Activated CD8-positive, alpha-beta memory T cell treated with anti-CD3 and anti-CD28 coated beads, Interleukin-2, amount 50 U/mL, for 4 hours (primary cell): ENCODE data around the gene CES2.
A peak's percentile ranks its signal among the peaks of the same experiment; 100 is the strongest.
"Not testable (repeated sequence)": the region's sequence is repeated elsewhere in the genome, so short reads cannot be mapped to it uniquely, and the experiment has no call there.

Source experiments
- DNase-seq: peaks from one replicate; pipeline ENCODE4 v3.0.0-alpha.2; 2020

Gene CES2

DNA sequence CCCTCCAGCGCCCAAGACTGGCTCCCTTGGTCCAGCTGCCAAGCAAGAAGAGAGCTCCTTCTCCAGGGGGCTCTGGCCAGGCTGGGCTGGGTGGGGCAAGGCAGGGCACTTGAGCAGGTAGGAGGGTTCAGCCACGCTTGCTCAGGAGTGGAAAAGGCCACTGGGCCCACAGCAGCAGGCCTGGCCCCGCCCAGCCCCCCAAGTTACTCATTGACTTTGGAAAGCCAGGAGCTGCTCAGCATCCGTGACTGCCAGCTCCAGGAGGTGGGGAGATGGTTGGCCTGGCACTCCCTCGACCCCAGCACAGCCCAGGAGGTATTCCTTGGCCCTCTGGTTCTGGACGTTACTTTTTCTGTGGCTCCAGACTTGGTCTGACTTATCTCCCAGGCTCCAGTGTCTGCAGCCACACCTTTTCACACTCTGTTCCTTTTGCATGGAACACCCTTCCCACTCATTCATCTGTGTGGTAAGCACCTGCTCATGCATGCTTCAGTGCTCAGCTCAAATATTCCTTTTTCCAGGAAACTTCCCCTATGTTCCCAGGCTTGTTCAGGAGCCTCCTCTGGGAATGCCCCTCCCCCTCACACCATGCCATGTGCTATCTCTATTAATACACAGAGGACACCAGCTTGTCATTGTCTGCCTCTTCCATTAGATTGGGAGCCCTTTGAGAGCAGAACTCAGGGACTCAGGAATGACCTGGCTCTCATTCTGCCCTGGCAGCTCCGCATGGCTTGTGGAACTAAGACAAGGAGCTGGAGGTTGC, 16.3 kb upstream of the CES2 start, which contains the start of gene CDH16:
CDH16 (minus strand) TSS at position 83 of the 766 bp plus-strand sequence. CDS start 820 bp downstream, outside the sequence.
- DNase-seq, result no peak

DNA sequence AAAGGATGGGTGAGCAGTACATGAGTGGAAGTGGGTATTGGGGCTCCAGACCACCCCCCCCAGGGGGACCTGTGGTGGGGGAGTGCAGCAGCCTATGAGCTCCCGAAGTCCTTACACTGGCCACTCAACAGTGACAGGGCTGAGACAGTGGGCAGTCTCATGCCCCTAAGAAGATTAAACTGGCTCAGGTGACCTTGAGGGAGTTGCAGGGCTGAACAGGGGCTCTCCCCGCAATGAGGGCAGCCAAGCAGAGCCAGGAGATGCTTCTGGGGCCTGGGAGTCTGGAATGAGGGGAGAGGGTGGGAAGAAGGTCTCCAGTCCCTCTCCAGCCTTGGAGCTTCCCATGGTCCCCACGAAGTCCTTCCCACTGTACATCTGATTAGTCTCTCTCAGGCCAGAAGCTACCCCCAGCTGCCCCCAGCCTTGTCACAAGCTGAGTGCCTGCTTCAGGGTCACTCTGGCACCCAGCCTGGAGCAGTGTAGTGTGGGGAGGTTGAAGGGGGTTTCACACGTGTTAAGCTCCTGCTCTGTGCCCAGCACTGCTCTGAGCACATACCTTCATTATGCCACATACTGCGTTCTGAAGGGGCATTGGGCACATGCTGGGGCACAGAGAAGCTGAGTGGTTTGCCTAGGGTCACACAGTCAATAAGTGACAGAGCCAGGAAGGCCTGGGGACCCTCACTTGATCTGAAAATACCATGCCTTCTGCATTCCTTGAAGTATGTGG, 15.6 kb upstream of the CES2 start:
- no peak for DNase-seq

DNA sequence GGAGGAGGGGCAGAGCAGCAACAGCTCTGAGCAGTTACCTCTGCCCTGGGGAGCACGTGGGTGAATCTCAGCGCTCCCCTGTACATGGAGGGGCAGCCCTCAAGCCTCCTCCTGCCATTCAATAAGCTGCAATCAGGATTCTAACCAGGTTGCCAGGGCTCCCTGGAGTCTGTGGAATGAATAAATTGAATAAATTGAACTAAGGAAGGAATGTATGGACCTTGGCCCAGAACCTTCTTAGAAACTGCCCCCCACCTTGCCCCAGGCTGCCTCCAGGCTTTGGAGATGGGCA, 15.1 kb upstream of the CES2 start:
- no peak for DNase-seq

DNA sequence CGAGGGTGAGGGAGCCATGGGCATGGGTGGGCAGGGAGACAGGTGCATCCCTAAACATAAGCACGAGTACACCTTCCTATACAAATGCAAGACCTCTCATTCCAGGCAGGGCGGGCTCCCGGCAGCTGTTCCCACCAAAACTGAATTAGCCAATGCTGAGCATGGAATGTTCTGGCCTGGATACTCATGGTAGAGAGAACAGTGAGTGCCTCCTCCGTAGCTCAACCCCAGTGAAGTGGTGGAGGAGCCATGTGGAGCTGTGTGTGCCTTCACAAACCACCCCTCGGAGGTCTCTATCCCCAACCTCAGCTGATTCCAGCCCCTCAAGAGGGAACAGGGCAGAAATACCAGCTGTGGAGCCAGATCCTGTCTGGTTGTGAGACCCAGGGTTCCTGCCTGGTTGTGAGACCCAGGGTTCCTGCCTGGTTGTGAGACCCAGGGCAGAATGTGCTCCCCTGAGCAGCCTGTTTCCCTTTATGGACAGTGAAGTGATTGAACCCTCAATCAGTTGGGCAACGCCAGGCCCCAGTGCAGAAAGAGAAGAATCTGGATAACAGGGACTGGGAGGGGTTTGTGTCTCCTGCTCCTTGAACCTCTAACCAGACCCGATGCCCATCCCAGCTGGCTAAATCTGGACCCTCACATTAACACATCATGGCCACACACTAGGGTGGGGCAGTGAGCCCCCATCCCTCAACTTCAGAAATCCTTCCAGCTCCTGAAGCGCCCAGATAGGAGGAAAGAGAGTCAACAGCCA, 14.2 kb upstream of the CES2 start:
- DNase-seq, result no peak

DNA sequence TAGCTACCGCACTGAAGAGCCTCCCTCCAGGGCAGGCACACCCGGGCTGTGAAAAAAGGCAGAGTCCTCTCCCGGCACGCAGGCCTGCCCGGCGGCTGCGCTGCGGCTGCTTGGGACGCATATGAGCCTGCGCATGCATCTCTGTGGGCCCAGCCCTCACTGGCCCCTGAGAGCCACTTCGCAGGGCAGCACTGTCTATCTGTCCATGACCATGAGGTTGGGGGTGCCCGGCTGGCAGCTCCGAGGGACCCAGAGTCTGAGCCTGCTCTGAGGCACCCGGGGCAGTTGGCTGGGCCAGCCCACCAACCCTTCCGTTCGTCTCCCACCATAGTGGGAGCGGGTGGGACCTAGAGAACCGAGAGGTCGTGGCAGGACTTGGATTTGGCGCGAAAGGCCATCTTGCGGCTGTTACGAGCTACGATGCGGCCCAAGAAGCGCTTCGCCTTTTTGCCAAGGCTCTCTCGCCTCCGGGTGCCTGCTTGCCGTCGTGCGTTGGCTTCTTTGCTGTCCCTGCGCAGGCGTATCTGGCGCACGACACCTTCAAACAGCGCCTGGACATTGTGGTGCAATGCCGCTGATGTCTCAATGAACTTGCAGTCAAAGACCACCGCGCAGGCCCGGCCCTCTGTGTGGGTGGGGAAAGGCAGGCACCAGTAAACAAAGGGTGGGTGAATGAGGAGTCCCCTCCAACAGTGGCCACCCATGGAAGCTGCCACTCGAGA, 13.4 kb upstream of the CES2 start:
- DNase-seq, result no peak

DNA sequence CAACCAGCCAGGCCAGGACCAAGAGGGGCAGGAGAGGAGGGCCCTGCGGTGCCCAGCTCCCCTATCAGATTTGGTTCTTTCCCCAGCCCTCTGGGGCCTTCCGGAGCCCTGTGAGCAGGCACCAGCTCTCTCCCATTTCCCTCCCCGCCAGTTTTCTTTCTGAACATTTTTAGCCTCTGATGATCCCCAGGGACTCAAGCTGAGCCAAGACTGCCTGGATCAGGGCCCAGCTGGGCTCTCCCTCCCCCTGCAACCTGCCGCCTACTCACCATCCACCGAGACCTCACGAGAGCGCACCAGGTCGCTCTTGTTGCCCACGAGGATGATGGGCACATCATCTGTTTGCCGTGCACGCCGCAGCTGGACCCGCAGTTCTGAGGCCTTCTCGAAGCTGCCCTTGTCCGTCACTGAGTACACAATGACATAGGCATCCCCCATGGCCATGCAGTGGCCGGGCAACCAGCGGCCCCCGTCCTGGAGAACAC, 12.0 kb upstream of the CES2 start:
- no peak for DNase-seq

DNA sequence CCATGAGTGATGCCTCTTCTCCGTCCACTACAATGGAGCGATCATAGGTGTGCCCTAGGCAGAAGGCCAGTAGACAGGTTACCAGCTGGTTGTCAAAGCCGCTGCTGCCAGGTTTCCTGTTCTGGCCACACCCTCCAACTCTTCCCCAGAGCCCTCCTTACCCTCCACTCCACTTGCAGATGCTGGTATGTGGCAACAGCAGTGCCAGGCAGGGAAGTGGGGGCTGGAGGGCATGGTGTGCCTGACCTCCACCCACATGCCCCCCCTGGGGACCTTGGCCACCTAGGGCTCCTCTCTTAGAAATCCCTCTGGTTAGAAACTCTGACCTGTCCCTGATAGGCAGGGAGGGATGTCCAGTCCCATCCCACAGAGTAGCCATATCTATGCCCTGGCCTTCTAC, 11.4 kb upstream of the CES2 start:
- DNase-seq, result no peak

DNA sequence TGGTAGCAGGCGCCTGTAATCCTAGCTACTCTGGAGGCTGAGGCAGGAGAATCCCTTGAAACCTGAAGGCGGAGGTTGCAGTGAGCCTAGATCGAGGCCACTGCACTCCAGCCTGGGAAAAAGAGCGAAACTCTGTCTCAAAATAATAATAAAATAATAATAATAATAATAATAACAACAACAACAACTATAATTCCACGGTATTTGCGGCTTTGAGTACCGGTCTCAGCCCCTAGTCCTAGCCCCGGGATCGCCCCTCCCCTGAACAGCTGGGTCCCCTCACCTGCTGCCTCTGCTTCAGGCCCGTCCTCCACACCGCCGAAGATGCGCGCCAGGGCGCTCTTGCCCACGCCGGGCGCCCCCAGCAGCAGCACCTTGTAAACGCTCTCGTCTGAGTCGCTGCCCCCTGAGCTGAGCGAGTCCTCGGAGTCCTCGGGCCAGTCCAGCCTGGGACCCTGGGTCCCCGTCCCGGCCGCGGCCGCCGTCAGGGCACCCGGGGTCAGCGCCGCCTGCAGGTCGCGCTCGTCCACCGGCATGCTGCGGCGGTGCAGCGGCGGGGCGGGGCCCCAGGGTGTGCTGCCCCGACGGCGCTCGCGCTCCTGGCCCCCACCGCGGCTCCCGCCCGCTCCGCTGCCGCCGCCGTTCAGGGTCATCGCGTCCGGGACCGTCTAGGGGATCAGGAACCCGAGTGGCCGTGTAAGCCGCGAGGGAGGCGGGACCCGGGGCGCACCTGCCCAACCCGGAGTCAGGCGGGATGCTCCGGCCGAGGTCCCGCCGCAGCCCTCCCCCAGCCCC, 10.6 kb upstream of the CES2 start:
- DNase-seq, result peak; percentile 36

DNA sequence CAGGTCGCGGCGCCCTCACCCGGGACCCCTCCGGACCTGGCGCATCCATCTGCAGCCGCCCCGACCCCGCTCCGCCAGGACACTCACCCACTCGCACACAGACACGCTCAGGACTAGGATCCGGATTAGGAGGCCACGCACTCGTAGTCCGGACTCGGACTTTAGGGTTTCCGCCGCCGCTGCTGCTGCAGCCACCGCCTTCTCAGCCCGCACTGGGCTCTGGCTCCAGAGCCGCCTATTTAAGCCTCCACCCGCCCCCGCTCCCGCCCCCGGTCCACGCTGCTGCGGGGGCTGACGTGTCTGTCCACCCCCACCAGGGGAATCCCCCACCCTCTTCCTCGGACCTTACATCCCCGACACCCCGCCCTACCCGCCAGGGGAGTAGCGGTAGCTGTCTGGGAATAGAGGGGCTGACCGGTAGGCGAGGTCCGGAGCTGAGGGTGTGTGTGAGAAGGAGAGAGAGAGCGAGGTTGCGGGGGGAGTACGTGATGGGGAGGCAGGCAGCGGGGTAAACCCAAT, 9.9 kb upstream of the CES2 start, which contains the start of gene RRAD:
RRAD (minus strand) TSS at position 214 of the 519 bp plus-strand sequence. CDS start 356 bp downstream, outside the sequence.
- DNase-seq, result peak; percentile 34

DNA sequence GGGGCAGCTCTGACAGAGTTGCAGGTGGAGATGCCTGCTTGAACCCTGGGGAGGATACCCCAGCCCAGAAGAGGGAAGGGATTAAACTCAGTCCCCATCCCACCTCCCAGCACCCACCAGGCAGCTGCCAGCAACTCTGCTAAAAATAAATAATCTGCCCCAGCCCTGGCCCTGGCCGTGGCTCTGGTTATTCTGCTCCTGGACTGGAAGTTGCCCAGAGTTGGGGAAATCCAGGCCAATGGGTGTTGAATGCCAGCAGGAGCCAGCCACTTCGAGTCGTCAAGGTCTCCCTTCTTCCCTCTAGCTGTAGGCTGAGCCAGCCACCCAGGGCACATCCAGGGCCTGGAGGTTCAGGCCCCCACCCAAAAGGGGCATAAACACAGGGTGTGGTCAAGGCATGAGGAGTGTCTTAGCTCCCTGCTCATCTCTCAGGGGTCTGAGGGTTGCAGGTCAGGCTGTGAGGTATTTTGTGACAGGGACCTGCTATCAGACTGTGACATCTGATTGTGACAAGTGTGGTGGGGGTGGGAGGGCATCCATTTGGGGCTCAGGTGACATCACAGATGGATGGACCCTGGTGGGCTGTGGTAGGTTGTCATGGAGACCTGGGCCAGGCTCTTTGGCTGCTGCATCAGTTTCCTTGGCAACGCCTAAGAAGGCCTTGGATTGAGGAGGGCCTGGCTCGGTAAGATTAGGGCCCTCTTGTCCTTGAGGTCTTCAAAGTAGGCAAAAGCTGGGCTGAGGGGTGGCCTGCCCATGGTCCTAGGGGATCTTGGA, 9.0 kb upstream of the CES2 start:
- DNase-seq, result no peak

DNA sequence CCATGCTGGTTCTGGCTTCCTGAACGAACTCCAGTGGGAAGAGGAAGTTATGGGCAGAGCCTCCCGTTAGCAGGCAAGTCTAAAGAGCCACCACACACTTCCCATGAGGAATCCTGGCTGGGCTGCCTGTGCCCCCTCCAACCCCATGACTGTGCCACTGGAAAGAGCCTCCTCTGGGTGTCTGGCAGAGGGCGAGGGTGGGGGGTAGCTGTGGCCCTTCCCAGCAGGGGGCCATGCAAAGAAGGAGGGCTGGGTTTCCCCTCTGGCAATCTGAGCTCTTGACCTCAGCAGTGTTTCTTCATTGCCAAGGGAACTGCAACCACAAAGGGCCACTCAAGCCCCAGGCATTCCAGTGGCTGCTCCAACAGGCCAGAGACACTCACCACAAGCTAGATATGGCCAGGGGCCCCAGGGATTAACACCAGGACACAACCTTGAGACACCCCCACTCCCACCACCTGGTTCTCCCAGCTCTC, 8.3 kb upstream of the CES2 start:
- no peak for DNase-seq

DNA sequence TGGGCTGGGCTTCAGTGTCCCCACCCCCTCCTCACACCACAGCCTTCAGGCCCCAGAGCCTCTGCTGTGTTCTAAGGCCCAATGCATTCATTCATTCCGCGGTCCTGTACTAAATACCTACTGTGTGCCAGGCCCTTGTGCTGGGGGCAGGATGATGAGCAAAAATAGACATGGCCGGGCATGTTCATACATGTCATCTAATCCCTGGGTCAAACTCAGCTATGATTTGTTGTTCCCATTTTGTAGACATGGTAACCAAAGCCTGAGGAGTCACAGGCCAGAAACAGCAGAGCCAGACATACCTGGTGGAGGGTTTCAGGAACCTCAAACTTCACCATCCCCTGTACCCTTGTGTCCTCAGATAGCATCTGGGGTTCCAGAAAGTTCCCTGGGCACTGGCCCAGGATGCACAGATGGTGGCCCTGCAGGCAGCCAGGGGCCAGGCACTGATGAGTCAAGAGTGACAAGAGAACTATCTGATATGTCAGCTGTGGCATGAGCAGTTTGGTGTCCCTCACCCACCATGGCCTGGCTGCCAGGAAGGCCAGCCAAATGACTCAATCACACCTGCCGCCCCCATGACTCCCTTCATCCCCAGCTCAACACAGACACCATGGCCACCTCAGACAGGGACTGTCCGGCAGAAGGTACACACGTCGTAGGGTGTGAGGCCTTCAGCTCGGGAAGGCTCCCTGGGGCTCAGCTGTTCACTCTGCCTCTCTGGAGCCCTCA, 7.2 kb upstream of the CES2 start:
- DNase-seq, result no peak

DNA sequence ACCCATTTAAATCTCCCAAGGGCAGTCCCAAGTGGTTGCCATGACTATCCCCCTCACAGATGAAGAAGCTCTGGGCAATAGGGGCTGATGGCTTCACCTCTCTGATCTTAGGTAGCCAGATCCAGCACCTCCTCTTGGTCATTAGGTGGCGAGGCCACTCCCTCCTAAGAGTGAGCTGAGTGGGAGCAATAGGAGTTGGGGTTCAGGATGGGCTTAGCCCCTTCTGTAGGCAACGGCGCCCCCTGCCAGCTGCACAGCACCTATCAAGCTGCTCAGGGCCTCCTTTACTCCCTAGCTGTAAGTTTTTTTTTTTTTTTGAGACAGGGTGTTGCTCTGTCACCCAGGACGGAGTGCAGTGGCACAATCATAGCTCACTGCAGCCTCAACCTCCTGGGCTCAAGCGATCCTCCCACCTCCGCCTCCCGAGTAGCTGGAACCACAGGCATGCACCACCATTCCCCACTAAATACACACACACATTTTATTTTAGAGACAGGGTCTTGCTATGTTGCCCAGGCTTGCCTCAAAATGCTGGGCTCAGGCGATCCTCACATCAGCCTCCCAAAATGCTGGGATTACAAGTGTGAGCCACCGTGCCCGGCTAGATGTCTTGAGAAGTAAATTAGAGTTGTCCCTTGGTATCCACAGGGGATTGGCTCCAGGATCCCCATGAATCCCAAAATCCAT, 6.5 kb upstream of the CES2 start:
- peak; percentile 37 for DNase-seq

DNA sequence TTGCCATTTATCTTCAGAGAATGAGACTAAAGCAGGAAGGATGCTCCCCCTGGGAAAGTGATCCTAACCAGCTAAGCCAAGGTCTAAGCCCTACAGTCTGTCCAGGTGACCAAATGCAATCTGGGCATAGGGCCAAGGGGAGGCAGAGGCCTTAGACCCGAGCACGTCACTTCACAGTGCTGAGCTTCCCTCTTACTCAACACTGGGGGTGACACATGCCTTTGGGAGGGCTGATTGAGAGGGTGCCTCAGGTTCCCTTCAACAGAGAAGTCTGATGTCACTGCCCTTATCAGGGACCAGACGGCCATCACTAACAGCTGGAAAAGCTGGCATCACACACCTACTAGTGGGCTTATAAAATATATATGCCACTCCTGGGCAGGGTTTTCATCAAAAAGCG, 5.1 kb upstream of the CES2 start:
- DNase-seq, result no peak

DNA sequence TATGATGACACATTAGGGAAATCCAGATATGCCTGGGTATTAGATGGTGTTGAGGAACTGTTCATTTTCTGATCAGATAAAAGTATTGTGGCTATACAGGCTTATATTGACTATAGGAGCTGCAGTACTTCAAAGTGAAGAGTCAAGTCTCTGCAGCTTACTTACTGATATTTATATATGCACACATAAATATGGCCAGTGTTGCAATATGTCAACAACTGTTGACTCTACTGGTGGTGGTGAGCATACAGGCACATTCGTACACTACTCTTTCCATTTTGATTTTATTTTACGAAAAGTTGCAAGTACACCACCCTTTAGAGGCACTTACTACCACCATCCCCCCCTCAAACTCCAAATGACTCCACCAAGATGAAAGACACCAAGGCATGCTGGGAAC, 3.7 kb upstream of the CES2 start:
- no peak for DNase-seq

DNA sequence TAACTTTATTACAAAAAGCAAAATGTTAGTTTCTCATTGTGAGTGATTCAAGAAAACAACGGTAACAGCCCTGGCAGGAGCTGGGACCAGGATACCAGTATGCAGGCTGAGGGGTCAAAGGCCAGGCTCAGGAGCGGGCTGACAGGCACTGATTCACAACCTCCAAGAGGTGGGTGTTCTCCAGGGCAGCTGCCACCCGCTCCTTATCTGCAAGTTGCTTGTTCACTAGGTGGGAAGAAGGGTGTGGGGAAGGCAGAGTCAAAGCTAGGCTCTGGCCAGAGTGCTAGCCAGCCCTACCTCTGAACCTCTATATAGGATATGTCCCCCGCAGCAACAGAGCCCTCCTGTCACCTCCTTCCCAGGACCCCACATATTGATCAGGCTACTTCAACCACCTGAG, 3.2 kb upstream of the CES2 start:
- DNase-seq, result no peak

DNA sequence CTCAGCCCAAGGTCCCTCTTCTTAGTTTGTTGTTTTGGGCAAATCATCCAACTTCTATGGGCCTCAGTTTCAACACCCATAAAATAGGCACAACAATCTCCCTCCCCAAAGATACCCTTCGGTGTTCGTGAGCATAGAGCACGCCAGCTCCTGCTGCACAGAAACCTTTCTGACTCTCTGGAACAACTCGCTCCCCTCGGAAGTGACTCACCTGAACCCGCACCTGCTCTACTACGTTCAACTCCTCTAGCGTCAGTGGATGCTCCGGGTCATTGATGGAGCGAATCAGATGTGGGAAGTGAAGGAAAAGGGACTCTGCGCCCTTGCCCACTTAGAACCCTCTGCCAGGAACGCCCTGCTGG, 1.6 kb upstream of the CES2 start:
- peak; percentile 59 for DNase-seq

DNA sequence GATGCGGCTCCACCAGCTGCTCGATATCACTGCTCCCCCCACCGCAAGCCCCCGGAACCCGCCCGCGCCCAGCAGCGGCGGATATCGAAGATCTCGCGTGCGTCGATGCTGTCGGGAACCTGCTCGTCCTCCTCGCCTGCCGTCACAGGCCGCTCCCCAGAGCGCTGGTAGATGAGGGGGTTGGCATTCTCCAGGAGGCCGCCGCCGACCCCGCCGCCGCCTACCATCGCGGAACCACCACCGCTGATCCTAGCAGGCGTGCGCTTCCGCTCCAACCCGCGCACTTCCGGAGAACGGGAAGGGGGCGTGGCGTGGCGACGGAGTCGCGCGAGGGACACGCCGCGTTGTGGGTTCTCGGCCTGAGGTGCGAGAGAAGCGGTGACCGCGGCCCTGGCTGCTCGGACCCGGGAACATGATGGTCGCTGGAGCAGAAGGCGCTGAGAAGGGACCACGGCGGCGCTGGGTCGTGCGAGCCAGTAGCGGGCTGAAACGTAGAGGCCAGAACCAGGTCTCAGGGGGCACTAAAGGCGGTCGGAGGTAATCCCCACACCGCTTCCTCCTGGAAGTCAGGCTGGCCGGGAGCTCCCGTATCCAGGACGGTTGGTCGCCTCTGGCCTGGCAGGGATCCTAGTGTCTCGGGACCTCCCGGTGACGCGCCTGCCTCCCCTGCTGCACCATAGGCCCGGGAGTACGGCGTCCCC, 1.0 kb upstream of the CES2 start, which contains the start of gene CIAO2B:
CIAO2B (minus strand) TSS at position 265 of the 701 bp plus-strand sequence; CDS start at position 227, 38 bp downstream.
- DNase-seq, result peak; percentile 90

DNA sequence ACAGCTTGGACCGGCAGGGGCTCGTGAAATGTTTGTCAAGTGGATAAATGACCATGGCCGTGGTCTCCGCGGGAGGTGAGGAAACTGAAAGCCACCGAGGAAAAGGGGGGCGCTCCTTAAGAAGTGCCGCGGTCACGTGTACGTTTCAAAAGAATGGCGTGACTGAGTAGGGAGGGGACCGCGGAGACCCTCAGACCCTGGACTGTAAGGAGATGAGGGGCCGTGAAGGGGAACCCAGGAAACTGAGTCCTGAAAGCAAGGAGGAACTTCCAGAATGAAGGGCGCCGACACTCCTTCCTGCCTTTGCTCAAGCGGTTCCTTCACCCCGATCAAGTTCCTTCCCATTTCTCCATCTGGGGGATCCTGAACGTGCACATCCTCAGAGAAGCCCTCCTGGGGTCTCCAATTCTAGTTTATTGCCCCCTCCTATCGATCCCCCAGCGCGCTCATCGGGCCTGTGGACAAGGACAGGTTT, 440 bp upstream of the CES2 start:
- not testable (repeated sequence) for DNase-seq
